IPS-20b (cell line): Measurements from ENCODE around the gene NTRK2.

Experiments
- H3K27ac ChIP-seq: one replicate; pipeline ENCODE4 v1.5.1; 2013; ENCODE audit warnings: low read length
- H3K27me3 ChIP-seq: 2 replicates; pipeline ENCODE4 v1.6.1; 2013; ENCODE audit warnings: mild to moderate bottlenecking, low read length, inconsistent platforms; ENCODE audit not compliant: insufficient read depth
- H3K36me3 ChIP-seq: 2 replicates; pipeline ENCODE4 v1.6.1; 2013; ENCODE audit warnings: low read depth, mild to moderate bottlenecking, inconsistent platforms, low read length, moderate library complexity; ENCODE audit not compliant: insufficient read depth
- H3K4me1 ChIP-seq: 2 replicates; pipeline ENCODE4 v1.6.1; 2013; ENCODE audit warnings: mild to moderate bottlenecking, control low read depth, inconsistent platforms, low read length, moderate library complexity; ENCODE audit not compliant: insufficient read depth
- H3K4me3 ChIP-seq: 2 replicates; pipeline ENCODE4 v1.5.1; 2013; ENCODE audit warnings: mild to moderate bottlenecking, low read length, inconsistent platforms
- H3K9ac ChIP-seq: 2 replicates; pipeline ENCODE4 v1.6.1; 2013; ENCODE audit warnings: low read depth, mild to moderate bottlenecking, inconsistent platforms, low read length, moderate library complexity
- H3K9me3 ChIP-seq: 2 replicates; pipeline ENCODE4 v1.6.1; 2013; ENCODE audit warnings: mild to moderate bottlenecking, low read depth, low read length, inconsistent platforms; ENCODE audit not compliant: insufficient read depth

NTRK2 gene

DNA sequence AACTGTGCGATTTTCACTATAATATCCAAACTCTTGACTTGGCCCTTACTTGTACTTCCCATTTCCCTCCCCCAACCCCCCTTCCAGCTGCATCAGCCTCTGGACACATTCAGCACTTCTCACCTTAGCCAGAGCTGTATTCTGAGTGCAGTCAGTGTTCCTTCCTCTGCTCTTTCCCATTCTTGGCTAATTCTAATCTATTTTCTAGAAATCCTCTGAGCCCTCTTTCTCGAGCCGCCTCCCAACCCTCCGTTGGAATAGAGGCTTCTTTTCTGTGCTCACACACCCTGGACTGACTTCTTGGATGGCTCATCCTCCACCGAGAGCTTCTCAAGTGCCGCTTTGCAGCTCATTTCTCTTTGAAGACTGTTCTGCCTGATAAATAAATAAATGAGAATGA is 188.8 kb downstream of the NTRK2 start:
- Histone ChIP-seq H3K36me3 (no peaks in the 10 kb centered on the region), H3K9me3 (no peaks in the 10 kb centered on the region), H3K9ac (no peak overlapping the region), H3K4me3 (no peak overlapping the region), H3K27me3 (no peaks in the 10 kb centered on the region; the same call in 1 of the 2 replicates), H3K4me1 (peaks cover 35% of the 10 kb centered on the region), H3K27ac (no peak overlapping the region)

DNA sequence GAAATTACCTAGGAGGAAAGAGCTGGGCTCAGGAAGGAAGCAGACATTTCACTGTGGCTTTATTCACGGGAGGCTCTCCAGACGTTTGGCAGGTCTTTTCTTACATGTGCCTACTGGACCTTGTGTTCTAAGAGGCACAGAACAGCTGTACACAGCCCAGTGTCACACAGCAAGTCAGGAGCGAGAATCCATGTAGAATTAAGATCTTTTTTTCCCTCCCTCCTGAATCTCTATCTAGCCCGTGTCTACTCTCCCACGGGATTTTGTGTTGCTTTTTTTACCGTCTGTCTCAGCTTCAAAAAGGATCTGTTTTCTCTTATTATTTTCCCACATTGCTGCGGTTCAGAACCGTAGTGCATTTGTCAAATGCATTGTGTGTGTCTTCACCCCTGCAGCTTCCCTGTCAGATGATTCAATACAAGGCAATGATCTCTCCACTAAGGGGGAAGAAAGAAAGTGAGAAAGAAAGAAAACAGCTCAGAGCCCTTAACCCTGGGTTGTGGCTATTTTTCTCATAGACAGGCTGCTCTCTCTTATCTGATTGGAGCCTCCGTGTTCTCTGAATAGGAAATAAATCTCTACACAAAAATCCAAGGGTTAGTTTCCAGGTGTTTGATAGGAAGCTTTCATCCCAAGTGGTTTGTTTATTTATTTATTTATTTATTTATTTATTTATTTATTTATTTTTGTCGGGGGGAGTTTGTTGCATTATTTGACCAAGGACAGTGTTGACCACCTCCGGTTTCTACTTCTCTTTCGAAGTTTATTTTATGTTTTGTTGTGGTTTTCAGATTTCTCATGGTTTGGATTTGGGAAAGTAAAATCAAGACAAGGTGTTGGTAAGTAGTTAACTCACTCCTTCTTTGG is 191.0 kb downstream of the NTRK2 start:
- H3K9ac ChIP-seq, result no peak overlapping the region
- H3K4me1 ChIP-seq, result peaks cover 41% of the 10 kb centered on the region
- H3K4me3 ChIP-seq, result no peak overlapping the region
- no peak overlapping the region for H3K27ac ChIP-seq
- H3K36me3 ChIP-seq, result no peaks in the 10 kb centered on the region
- no peaks in the 10 kb centered on the region for H3K27me3 ChIP-seq
- H3K9me3 ChIP-seq, result no peaks in the 10 kb centered on the region

- H3K9me3 ChIP-seq, result no peaks in the 10 kb centered on the region
- peaks cover 41% of the 10 kb centered on the region for H3K4me1 ChIP-seq
- H3K27me3 ChIP-seq, result no peaks in the 10 kb centered on the region
These were observed 191.9 kb downstream of the NTRK2 start for GRCh38 chr9:84861455-84861854.

DNA sequence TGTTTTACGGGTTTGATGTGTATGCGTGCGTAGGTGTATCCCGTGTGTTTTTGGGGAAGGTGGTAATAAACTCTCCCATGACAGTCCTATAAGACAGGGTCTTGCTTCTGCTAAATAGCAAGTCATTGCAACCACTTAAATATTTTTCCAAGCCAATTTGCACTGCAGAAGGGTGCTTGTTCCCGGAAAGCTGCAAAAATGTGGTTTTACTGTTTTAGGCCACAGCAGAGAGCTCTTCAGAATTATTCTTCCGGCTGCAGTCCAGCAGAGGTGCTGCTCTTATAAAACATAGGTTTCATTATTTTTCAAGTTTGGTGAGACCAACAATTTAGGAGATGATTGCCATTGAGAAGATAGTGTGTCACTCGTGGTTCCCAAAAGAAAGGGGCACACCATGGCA is 192.8 kb downstream of the NTRK2 start:
- no peaks in the 10 kb centered on the region for H3K36me3 ChIP-seq
- H3K9ac ChIP-seq, result no peak overlapping the region; the same call in 1 of the 2 replicates
- no peaks in the 10 kb centered on the region for H3K9me3 ChIP-seq
- H3K27ac ChIP-seq, result no peak overlapping the region
- no peaks in the 10 kb centered on the region for H3K27me3 ChIP-seq
- peaks cover 38% of the 10 kb centered on the region for H3K4me1 ChIP-seq
- H3K4me3 ChIP-seq, result no peak overlapping the region

More at GRCh38 chr9:84861455-84861854, 191.9 kb downstream of the NTRK2 start:
- H3K4me3 ChIP-seq, result no peak overlapping the region
- no peak overlapping the region for H3K27ac ChIP-seq
- no peak overlapping the region for H3K9ac ChIP-seq
- no peaks in the 10 kb centered on the region for H3K36me3 ChIP-seq

- Histone ChIP-seq H3K4me3 (no peak overlapping the region), H3K9ac (no peak overlapping the region; the same call in 1 of the 2 replicates), H3K27me3 (no peaks in the 10 kb centered on the region), H3K36me3 (no peaks in the 10 kb centered on the region), H3K4me1 (peaks cover 43% of the 10 kb centered on the region), H3K27ac (no peak overlapping the region), H3K9me3 (no peaks in the 10 kb centered on the region)
These were observed 193.3 kb downstream of the NTRK2 start for GRCh38 chr9:84862810-84863287.

DNA sequence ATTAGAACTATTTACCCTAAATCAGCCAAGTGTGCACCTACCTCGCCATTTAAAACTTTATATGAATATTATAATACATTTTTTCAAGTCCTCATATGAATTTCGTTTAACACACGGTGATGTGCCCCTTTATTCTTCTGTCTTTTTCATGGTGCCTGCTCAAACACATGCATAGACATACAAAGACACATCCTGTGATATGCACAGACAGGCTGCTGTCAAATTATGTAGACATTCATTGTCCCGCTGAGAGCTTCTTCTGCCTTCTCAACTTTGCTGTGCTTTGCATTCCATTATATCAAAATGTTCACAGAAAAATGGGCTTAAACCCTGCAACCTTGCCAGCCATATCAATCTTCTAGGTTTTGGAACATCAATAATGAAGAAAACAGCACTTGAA is 193.8 kb downstream of the NTRK2 start:
- H3K4me3 ChIP-seq, result no peak overlapping the region
- H3K9me3 ChIP-seq, result no peaks in the 10 kb centered on the region
- no peaks in the 10 kb centered on the region for H3K36me3 ChIP-seq
- no peak overlapping the region for H3K9ac ChIP-seq
- peaks cover 46% of the 10 kb centered on the region for H3K4me1 ChIP-seq
- no peaks in the 10 kb centered on the region for H3K27me3 ChIP-seq
- H3K27ac ChIP-seq, result no peak overlapping the region

DNA sequence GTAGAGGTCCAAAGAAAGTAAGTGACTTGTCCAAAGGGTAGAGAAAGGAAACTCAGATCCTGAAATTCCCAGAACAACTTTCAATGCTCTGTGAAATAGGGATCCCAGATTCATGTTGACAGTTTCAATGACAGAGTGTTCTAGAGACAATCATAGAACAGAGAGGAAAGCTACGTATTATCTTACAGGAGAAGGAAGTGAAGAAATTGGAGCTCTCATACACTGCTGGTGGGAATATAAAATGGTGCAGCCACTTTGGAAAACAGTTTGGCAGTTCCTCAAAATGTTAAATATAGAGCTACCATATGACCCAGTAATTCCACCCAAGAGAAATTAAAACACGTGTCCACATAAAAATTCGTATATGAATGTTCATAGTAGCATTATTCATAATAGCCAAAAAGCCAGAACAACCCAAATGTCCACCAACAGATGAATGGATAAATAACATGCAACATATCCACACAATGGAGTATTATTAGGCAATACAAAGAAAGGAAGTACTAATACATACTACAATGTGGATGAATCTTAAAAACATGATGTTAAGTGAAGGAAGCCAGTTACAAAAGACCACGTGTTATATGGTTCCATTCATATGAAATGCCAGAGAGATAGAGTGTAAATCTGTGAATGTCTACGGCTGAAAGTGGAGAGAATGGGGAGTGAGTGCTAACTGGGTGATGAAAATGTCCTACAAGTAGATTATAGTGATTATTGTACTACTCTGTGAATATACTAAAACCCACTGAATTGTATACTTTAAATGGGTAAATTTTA is 197.1 kb downstream of the NTRK2 start:
- Histone ChIP-seq H3K36me3 (no peaks in the 10 kb centered on the region), H3K27me3 (no peaks in the 10 kb centered on the region), H3K9ac (no peak overlapping the region), H3K9me3 (peaks cover 3% of the 10 kb centered on the region; the same call in 1 of the 2 replicates), H3K4me3 (no peak overlapping the region), H3K4me1 (peaks cover 31% of the 10 kb centered on the region), H3K27ac (no peak overlapping the region)

DNA sequence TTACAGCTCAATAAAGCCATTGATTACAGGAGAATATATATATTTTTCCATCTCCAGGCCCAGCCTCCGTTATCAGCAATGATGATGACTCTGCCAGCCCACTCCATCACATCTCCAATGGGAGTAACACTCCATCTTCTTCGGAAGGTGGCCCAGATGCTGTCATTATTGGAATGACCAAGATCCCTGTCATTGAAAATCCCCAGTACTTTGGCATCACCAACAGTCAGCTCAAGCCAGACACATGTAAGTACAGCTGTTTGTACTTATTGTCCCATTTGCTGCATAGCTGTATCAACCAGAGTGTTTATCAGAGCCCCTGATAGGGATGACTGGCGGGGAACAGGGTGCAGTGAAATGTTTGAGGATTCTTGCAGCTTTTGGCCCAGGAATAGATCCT is 197.7 kb downstream of the NTRK2 start:
- H3K27me3 ChIP-seq, result no peaks in the 10 kb centered on the region
- H3K4me1 ChIP-seq, result peaks cover 25% of the 10 kb centered on the region
- peaks cover 3% of the 10 kb centered on the region; the same call in 1 of the 2 replicates for H3K9me3 ChIP-seq
- 0 out of 2 replicates have a peak overlapping the region, but pooled peaks have one; percentile 9 for H3K4me3 ChIP-seq
- no peak overlapping the region for H3K9ac ChIP-seq
- H3K36me3 ChIP-seq, result no peaks in the 10 kb centered on the region
- no peak overlapping the region for H3K27ac ChIP-seq

DNA sequence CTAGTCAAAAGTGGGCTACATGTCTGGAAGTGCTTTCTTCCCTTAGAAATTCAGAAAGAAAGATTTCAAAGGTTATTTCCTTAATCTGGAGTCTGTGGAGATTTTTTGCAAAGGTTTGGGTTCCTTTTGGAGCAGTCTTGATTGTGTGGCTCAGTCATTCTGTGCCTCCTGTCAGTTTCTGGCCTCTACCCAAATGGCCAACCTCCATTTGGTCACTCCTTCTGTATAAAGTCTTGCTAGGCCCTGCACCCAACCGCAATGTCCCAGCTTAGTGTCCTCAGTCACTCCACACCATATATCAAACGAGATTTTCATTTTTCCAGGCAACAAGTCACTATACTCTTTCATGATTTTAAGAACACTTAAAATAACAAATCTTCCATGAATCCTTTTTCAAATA is 199.6 kb downstream of the NTRK2 start:
- Histone ChIP-seq H3K4me1 (peaks cover 9% of the 10 kb centered on the region; the same call in 1 of the 2 replicates), H3K27ac (no peak overlapping the region), H3K9me3 (peaks cover 3% of the 10 kb centered on the region; the same call in 1 of the 2 replicates), H3K9ac (no peak overlapping the region), H3K4me3 (no peak overlapping the region), H3K36me3 (no peaks in the 10 kb centered on the region), H3K27me3 (no peaks in the 10 kb centered on the region)

DNA sequence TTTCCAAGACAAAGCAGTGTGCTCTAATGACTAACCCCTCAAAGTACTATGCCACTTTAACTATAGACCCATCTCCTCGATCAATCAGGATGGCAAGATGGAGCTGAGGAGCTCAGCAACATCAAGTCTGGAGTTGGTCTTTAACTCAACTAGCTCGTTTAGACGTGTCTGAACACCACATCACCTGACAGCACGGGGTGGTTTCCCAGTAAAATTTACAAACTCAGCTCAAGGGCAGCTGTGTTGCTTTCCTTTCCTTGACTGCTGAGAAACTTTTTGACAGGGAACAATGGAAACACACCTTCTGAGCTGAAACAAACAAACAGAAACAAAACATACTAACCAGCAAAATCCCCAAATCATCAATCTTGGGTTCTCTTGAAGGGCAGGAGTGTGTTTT is 202.5 kb downstream of the NTRK2 start:
- H3K27ac ChIP-seq, result no peak overlapping the region
- no peak overlapping the region for H3K4me3 ChIP-seq
- H3K4me1 ChIP-seq, result peaks cover 11% of the 10 kb centered on the region; the same call in 1 of the 2 replicates
- no peaks in the 10 kb centered on the region for H3K36me3 ChIP-seq
- peaks cover 3% of the 10 kb centered on the region; the same call in 1 of the 2 replicates for H3K9me3 ChIP-seq
- no peak overlapping the region for H3K9ac ChIP-seq
- no peaks in the 10 kb centered on the region for H3K27me3 ChIP-seq

- Histone ChIP-seq H3K27ac (no peak overlapping the region), H3K4me1 (peaks cover 2% of the 10 kb centered on the region; the same call in 1 of the 2 replicates), H3K4me3 (no peak overlapping the region), H3K9me3 (no peaks in the 10 kb centered on the region), H3K36me3 (no peaks in the 10 kb centered on the region), H3K27me3 (no peaks in the 10 kb centered on the region), H3K9ac (no peak overlapping the region)
These were observed 204.5 kb downstream of the NTRK2 start for GRCh38 chr9:84874022-84874421.
